Eye (tissue), 1 donor: Measurements from ENCODE around the gene ANXA2.
"Not testable (repeated sequence)": the region's sequence is repeated elsewhere in the genome, so short reads cannot be mapped to it uniquely, and the experiment has no call there.

ENCODE experiments used
- DNase-seq: peaks from one replicate; pipeline ENCODE4 v3.0.0-alpha.2; 2015

Gene ANXA2

GRCh38 chr15:60408463-60408981 lies 10.7 kb upstream of the ANXA2 start:
- DNase-seq, result no peak

DNA sequence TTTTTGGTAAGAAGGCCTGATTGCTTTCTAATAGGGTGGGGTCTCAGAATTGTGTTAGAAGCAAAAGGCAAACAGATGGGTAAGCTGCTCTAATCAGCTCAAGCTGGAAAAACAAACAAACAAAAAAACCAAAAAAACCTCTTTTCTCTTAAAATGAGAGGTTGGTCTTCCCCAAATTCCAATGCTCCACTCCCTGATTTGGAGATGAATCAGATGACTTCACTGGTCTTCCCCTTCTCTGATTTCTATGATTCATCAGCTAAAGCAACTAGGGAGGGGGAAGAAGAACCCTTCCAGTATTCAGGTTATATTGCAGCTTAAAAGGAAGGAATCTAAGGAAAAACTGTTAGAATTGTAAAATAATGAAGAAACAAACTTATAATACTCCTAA lies 9.6 kb upstream of the ANXA2 start:
- peak; percentile 67 for DNase-seq

DNA sequence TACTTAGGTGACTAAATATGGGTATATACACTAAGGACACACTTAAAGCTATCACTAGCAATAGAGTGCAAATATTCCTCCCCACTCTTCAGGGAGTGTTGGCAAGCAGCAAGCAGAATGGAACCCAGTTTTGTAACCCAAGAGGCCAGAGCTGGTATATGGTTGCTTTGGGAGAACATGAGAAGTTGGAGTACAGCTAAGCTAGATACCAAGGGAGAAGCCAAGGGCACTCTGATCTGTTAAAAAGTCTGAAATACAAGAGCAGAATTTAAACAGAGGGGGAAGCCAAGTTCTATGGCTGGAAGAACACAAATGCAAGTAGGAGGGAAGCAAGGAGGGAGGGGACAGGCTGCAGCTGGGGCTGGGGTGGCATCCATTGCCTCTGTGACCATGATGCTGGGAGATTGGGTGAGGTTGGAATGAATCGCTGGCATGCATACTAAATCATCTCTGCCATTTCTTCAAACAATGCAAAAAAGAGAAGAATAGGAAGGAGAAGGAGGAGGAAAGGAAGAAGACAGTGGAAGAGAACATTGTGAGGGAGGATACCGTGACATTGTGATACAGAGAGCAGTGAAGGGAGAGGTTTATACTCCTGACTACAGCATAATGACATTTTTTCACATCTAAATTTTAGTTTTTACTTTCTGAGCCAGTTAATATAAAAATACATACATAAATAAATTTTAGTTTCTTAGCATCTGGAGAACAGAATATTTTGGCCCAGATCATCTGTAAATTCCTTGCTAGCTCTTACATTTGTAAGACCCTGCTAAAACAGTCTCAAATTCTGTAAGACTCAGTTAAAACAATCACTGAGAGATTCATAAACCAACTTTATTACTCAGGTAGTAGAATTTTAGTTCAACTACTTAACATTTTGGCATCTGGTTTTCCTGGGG lies 9.0 kb upstream of the ANXA2 start:
- no peak for DNase-seq

GRCh38 chr15:60405399-60405798 lies 7.6 kb upstream of the ANXA2 start:
- no peak for DNase-seq

- not testable (repeated sequence) for DNase-seq
Measured at GRCh38 chr15:60404351-60404750, 6.6 kb upstream of the ANXA2 start.

DNA sequence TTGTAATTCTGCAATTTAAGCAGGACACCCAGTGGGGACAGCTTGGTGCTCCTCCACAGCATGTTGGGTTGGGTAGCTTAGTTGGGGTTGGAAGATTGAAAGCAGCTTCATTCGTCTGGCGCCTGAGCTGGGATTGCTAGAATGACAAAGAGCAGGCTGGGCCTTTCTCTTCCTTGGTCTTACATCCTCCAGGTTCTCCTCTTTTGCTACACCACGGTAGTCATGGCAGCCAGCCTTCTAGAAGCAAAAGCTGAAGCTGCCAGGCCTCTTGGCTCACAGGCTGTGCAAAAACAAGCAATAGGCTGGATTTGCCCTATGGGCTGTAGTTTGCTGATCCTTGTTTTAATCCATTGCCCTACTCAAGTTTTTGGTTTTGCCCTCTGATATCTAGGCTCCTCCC lies 3.2 kb upstream of the ANXA2 start:
- DNase-seq, result no peak

GRCh38 chr15:60399931-60400330 lies 2.1 kb upstream of the ANXA2 start:
- peak; percentile 35 for DNase-seq

DNA sequence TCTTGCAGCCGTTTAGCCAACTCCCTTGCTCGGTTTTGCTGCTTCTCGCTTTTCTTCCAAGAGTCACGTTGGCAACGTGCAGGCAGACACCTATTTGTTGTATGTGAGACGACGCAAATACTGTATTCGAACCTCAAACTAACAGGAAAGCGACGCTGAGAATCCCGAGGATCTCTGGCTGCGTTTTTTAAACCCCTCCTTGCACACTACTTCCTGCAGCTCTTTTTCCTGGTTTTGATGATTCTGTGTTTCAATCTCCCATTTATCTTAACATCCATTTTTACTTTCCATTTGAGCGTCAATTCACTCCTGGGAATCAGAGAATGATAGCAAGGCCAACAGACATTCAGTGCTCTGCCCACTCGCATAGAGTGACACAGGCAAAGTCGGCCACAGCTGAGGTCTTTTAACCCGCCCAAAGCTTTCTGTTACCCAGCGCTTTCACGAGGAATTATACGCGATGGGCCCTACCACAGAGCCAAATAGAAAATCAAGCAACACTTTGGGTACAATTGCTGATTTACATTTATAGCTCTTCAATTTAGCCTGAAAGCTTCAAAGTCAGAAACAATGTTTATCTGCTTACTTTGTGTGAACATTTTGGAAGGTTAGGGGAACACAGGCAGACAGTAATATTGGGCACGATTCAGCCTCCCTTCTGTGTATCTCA lies 1.6 kb upstream of the ANXA2 start:
- no peak for DNase-seq

DNA sequence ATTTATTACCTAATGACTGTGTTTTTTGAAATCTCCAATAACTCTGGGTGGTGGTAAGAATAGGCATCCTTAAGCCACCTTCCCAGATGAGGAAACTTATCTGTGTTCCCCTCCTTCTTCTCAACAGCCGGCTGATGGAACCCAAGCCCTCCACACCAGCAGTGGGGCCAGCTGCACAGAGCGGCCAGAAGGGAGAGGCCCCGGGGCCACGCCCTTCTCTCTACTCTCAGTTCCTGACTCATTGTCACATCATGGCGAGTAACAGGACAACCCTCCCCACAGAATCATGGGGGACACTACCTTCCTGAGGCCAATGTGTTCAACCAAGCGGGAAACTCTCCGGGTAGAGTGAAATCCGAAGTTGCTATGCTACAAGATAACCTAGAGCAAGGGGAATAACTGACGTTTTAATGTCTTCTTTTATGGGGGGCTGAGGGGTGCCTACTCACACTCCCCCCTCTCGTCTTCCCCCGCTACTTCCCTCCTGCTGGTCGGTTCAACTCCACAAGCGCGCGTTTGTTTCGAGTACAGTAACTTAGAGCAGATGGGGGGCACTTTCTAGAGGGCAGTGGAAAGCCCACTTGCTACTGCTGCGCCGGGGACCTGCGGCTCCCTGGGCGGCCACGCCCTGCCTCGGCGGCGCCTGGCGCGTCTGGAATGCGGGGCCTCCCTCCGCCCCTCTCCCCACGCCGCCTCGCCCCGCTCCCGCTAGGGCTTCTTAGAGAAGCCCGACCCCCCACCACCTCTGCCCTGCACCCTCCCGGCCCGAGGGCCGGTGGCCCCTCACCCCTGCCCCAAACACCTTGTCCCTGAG lies 621 bp downstream of the ANXA2 start:
- peak; percentile 82 for DNase-seq

GRCh38 chr15:60396560-60396957 lies 1.2 kb downstream of the ANXA2 start:
- DNase-seq, result no peak

DNA sequence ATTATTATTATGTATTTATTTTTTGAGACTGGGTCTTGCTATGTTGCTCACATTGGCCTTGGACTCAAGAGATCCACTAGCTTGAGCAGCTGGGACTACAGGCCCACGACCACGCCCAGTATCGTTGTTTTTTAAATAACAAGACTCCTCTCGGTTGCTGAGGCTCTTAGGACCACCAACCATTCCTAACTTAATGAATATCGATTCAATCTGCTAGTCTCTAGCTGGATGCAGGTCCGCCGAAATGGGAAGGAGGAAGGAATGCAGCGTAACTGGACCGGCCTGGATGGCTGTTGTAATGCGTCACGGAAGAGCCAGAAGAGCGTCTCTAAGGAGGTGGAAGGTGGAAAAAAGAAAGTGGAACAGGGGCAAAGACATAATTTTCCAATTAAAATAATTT lies 1.7 kb downstream of the ANXA2 start:
- peak; percentile 43 for DNase-seq

GRCh38 chr15:60395276-60396011 lies 2.3 kb downstream of the ANXA2 start:
- peak; percentile 73 for DNase-seq

DNA sequence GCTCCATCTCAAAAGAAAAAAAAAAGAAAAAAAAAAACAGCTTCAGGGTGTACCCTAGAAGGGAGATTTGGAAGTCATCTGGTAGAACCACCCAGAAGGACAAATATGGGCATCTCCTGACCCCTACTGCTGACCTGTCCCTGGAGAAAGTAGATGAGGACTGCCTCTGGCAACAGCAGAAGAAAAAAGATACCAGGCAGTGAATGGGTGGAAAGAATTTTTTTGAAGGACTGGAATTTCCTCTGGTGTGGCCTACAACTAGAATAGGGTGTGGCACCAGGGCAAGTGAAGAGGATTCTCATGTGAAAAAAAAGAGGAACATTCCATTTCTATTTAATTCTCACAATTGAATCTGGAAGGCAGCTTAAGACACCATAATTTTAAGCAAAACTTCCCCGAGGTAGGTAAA lies 3.1 kb downstream of the ANXA2 start:
- no peak for DNase-seq

DNA sequence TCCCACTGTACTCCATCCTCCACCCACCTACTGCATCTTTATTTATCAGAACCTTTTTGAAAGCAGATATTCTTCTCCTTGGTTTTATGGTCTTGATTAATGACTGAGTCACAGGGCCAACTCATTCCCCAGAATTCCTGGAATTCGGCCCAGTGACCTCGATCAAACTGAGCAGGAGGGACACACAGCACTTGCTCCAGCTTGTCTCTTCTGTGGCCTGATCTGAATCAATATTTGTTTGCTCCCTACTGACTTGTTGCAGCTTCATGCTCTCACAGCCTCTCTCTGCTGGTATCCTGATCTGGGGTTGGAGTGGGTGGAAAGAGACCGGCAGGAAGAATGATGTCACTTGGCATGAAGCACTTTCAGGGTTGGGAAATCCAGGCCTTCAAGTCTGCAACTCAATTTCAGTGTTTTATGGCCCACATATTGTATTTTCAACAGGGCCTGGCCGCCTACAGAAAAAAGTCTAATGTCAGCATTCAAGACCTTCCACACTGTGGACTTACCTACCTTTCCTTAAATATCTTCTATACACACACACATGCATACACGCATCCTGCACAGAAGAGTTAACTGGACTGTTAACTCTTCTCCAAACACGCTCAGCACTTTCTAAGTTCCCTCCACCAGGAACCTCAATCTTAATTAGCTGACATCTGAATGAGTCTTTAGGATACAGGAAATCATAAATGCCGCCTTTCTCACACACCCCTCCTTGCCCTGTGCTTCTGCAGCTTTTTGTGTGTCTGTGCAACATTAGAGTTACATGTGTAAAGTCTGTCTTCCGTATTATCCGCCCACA lies 4.6 kb downstream of the ANXA2 start:
- peak; percentile 84 for DNase-seq

- peak; percentile 80 for DNase-seq
Measured at GRCh38 chr15:60392601-60392985, 5.2 kb downstream of the ANXA2 start.

GRCh38 chr15:60391722-60392315 lies 6.0 kb downstream of the ANXA2 start:
- no peak for DNase-seq

GRCh38 chr15:60390871-60391501 lies 6.8 kb downstream of the ANXA2 start:
- peak; percentile 75 for DNase-seq

DNA sequence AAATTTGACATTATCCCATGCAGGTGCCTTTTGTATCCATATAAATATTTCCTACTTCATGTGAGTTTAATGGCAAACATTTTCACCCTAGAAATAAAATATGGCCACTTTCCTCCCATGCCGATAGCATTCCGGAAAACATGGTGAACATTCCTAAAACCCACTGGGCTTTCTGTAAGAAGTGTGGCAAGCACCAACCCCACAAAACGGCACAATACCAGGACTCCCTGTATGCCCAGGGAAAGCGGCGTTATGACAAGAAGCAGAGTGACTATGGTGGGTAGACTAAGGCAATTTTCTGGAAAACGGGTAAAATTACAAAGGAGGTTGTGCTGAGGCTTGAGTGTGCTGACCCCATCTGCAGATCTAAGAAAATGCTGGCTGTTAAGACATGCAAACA lies 7.6 kb downstream of the ANXA2 start:
- DNase-seq, result no peak

GRCh38 chr15:60389261-60390077 lies 8.3 kb downstream of the ANXA2 start:
- no peak for DNase-seq

DNA sequence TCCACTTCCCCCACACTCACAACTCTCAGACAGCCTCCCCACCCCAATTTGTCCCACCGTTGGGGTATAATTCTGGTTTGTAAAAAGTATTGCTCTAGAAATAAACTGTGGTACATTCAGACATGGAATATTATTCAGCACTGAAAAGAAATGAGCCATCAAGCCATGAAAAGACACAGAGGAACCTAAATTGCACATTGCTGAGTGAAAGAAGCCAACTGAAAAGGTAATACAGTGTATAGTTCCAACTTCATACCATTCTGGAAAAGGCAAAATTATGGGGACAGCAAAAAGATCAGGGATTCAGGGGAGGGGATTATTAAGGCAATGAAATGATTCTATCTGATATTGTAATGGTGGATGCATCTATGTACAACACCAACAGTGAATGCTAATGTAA lies 10.5 kb downstream of the ANXA2 start:
- no peak for DNase-seq
